HG02588 (cell line): ENCODE measurements around the gene STXBP4.

Source experiments
- ATAC-seq: cut with Tn5 transposase; IDR thresholded peaks from one replicate; pipeline ENCODE4 v1.9.1; 2021; ENCODE audit warnings: mild to moderate bottlenecking, moderate library complexity; ENCODE audit not compliant: unreplicated experiment

STXBP4 gene

DNA sequence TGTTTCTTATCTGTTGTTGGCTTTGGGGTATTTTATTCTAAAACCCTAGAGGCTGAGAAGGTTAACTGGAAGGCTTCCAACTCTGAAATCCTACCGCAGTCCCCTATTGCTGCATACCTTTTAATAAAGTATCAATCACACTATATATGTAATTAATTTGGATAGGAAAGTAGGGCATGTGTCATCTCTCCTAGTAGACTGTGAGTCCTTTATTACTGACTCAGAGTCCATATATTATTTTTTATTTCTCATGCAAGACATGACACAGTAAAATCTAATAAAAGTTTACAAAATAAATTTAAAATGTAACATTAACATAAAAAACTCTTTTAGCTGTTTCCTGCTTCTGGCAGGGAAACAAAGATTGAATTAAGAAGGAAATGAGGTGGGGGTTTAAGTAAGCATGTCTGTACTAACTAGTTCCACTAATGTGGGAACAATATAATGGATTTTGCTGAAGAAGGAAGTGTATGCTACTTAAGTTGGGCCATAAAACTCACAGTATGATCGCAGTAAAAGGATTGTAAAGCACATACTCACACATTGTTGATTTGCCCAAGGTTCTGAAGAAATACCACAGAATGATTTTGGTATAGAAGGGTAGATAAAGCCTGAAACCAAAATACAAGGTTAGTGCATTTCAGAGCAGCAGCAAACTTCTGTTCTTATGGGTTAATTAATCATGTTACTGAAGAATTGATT, 198.6 kb downstream of the STXBP4 start:
- no peak for ATAC-seq

DNA sequence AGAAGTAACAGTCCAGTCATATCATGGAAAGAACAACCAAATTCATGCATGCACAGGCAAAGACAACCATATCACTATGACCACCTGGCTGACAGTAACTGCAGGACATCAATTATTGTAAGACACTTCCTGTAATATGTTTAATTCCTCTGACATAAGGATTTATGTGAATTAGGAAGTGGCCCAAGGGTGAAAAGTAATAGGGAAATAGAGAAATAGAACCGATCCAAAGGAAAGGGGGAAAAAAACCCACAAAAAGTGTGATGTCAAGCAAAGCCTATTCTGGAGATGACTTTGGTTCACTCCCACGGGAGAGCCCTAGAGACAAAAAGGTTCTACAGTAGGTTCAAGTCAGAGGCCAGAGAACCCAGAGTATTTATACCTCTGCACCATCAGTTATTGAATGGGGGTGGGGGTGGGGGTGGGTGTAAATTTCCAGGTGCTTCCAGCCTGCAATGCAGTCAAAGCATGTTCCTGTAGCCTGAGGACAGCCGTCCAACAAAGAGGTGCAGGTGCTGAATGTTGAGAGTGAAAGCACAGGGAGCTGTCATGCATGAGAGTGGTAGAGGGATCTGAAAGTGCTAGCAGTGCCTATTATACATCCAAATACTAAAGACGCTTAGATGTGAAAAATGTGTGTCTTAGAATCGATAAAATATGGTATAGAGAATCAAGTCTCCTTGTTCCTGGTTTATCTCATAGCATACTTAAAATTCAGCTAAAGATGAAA, 200.6 kb downstream of the STXBP4 start:
- ATAC-seq, result peak; percentile 81

- ATAC-seq, result no peak
Observed at GRCh38 chr17:55171634-55172328, 203.2 kb downstream of the STXBP4 start.

- ATAC-seq, result no peak
Observed at GRCh38 chr17:55172612-55173011, 204.0 kb downstream of the STXBP4 start.

DNA sequence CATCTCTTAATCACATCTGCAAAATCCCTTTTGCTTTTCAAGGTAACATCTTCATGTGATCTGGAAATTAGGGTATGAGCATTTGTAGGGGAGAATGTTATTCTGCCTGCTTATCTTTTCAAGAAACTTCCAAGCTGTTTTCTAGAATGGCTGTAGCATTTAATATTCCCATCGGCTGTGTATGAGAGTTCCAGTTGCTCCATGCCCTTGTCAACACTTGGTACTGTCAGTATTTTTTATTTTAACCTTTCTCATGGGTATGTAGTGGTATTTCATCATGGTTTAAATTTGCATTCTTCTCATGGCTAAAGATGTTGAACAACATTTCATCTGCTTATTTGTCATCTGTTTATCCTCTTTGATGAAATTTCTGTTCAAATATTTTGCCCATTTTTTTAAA, 205.6 kb downstream of the STXBP4 start:
- no peak for ATAC-seq

DNA sequence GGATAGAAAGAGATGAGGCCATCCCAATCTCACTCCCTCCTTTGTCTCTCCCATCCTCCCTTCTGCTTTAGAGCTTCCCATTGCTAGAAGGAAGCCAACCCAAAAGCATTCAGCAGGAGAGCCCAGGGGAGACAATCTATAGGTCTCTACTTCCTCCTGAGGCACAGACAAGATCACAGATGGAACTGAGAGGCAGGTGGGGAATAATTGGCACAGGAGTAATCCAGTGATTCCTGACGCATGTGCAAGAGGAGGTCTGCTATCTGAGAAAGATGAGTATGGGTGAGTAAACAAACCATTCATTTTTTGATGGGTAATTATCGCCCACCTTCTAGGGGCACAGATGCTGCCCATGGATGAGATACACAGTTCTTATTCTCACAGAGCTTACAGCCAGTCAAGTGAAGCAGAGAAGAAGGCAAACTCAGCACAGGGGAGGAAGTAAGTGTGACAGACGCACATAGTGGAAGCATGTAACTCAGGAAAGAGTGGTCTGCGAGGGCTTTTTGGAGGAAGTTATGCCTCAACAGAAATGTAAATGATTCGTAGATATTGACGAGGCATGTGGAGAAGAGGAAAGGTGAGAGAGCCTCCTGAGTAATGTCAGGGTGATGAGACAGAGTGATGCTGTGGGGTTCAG, 207.3 kb downstream of the STXBP4 start:
- no peak for ATAC-seq

DNA sequence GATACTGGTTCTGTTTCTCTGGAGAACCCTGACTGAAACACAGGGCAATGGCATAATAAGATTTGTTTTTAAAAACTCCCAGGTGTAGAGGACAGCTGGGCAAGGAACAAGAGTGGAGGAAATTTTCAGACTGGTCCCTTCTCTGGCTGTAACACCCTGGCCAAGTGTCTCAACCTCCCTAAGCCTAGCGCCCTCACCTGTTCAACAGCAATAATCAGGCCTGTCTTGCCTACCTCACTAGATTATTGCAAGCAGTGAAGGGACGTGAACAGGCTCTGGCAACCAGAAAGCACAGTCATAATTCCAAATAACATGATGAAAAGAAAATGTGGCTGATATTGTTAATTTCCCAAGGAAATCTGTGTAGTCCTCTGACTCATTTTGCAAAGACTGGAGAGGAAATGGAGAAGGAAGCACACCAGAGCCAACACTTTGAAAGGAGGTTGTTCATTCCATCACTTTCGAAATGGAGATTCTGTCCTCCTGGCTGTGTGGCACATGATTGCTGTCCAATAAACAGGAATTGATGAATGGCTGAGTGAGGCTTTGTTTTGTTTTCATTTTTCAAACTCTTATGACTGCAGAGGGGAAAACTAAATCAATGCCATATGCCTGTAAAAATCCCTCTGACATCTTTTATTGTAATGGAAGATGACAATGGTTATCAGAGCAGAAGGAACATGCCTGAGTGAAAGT, 208.7 kb downstream of the STXBP4 start:
- ATAC-seq, result no peak

DNA sequence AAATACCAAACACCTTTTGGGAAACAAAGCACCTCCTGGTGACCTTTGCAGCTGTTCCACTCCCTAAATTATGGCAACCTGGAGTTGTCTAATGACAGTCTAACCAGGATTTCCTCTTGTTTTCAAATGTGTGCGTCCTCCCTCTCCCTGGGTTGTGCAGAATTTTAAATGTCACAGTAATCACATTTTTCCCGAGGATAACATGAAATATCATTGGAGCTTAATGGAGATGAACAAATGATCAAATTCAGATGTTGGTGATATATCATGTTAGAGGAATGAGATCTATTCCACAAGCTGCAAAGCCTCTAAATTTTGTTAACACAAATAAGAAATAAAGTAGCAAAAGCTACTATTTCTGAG, 209.3 kb downstream of the STXBP4 start:
- ATAC-seq, result no peak

DNA sequence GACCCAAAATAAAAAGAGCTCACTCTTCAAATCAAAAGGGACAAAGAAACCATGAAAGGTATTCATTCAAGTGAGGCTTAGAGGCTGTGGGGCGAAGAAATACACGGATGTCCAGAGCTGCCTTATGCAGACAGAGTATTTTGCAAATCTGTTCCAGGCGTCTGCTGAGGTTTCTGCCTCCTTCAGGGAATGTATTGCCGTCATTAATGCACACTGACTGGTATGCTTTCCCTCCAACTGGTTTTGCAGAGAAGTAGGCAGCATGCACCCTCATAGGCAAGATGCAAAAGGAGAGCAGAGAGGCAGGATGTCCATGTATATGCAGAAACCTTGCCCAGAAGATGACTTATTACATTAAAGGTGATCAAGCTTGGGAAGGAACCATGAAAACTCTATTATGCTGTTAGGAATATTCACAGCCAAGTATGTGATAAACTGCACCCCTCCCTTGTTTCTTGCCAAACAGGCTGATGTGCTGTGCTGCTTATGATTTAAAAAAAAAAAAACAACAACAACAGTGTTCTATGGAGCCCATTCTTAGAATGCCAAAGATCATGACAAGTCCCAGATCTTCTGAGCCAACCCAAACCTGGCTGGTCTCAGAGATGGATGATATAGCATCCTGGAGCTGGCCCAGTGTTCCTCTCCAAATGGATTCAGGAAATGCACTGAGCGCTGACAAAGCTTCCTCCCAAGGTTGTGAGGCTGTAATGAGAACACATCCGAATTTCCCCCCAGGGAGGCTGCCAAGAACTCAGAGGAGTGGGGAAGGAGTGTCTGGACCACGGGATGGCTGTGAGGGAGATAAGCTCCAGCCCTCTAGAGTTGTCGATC, 218.6 kb downstream of the STXBP4 start:
- ATAC-seq, result no peak

DNA sequence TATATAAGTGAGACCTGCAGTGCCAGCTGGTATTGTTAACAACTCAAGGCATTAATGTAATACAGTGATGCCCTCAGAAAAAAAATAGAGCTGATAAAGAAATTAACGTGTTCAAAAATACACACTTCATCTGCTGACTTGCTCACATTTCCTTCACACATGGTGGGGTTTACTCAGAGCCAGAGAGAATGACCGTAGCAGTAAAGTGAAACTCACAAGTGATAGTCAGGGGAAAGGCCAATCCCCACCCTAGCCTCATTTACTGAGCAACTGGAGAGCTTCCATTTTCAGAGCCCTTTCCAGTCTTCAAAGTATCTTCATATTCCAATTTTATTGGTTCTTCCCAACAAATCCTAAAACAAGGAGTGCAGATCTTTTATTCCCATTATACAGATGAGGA, 222.2 kb downstream of the STXBP4 start:
- no peak for ATAC-seq

DNA sequence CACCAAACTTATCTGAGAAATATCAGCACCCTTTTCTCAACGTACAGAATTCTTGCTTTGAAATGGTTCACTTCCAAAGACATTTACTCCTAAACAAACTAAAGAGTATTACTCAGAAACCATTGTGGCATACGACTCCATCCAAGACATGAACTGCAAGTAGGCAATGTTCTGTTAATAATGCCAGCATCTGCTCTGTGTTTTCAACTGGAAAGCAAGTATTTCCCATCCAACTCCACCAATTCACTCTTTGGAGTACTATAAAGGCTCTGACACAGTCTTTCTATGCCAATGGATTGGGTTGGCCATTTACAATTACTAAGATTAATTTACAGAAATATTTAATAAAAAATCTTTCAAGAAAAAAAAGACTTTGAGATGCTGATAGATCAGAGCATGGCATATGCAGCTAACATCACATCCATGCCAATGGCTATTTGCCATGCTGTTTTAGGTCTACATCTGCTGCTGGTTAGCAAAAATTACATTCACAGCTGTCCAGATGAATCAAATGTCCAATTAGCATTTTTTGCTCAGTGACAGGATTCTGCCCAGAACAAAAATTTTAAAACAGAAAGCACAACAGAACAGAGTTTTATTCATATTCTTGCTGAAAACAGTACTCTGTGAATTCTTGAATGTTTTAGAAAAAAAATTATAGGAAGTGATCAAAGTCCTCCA, 230.3 kb downstream of the STXBP4 start:
- no peak for ATAC-seq

- ATAC-seq, result no peak
Observed at GRCh38 chr17:55200904-55201303, 232.3 kb downstream of the STXBP4 start.

GRCh38 chr17:55201308-55201932, 232.9 kb downstream of the STXBP4 start:
- no peak for ATAC-seq

- ATAC-seq, result no peak
Observed at GRCh38 chr17:55202896-55203295, 234.3 kb downstream of the STXBP4 start.

- ATAC-seq, result no peak
Observed at GRCh38 chr17:55208078-55208812, 239.7 kb downstream of the STXBP4 start.

- ATAC-seq, result no peak
Observed at GRCh38 chr17:55210292-55210691, 241.7 kb downstream of the STXBP4 start.

GRCh38 chr17:55212880-55213279, 244.3 kb downstream of the STXBP4 start:
- ATAC-seq, result no peak

GRCh38 chr17:55215711-55216110, 247.1 kb downstream of the STXBP4 start:
- ATAC-seq, result no peak
